B cell (primary cell): Measurements from ENCODE around the gene PFDN5. TPM values are rescaled to one million over a fixed set of nuclear protein-coding genes. Genes with fewer than 3 reads are reported as not detected.

ENCODE experiments used
- ATAC-seq: fragments of 200-7000 bp; cut with Tn5 transposase; one replicate; pipeline ENCODE4 v1.10.0; 2021; ENCODE audit warnings: low read depth, mild to moderate bottlenecking, moderate number of reproducible peaks, moderate library complexity
- CTCF ChIA-PET: fragments of 350-600 bp; sonication (Branson Sonifier 250); formaldehyde crosslinking; loops from one replicate; lab custom pipeline; 2021; ENCODE audit warnings: antibody characterized with exemption, inconsistent platforms; lab: Charles Lee
- POLR2A ChIA-PET: fragments of 350-600 bp; sonication (Branson Sonifier 250); formaldehyde crosslinking; loops from one replicate; lab custom pipeline; 2021; ENCODE audit warnings: antibody characterized with exemption; lab: Charles Lee
- DNase-seq: peaks from one replicate; pipeline ENCODE4 v3.0.0; 2013
- H2AFZ ChIP-seq: 2 replicates; pipeline ENCODE4 v1.6.1; 2012; ENCODE audit warnings: mild to moderate bottlenecking, low read depth, low read length; ENCODE audit not compliant: insufficient read depth, poor library complexity, severe bottlenecking
- H3K27ac ChIP-seq, 2 donors: 1 replicate in 1 of 2; 2 replicates in 1 of 2; pipeline ENCODE4 v1.5.1; 2012 to 2013; ENCODE audit warnings: low read length in 2 of 2, mild to moderate bottlenecking in 2 of 2, moderate library complexity in 1 of 2
- H3K27me3 ChIP-seq, 4 experiments: fragments of 200-600 bp in 1 of 4; sonication (generic) in 1 of 4; replicated peaks in 1 of 4; 1 replicate in 2 of 4; 2 replicates in 2 of 4; pipeline versions ENCODE4 v1.6.1 to v1.7.0; 2013 to 2016; ENCODE audit warnings: low read length in 3 of 4, mild to moderate bottlenecking in 2 of 4, mixed read lengths in 1 of 4, moderate library complexity in 1 of 4; ENCODE audit not compliant: insufficient read depth in 4 of 4, control insufficient read depth in 3 of 4; ENCODE audit errors: control extremely low read depth in 1 of 4
- H3K36me3 ChIP-seq, 2 experiments: replicated peaks in 1 of 2; 1 replicate in 1 of 2; 2 replicates in 1 of 2; pipeline versions ENCODE4 v1.6.1 to v1.7.1; 2013; ENCODE audit warnings: low read length in 1 of 2; ENCODE audit not compliant: insufficient read depth in 2 of 2, control insufficient read depth in 1 of 2; ENCODE audit errors: control extremely low read depth in 1 of 2, extremely low read depth in 1 of 2
- H3K4me1 ChIP-seq, 2 donors: fragments of 200-600 bp in 1 of 2; sonication (generic) in 1 of 2; 1 replicate in 1 of 2; 2 replicates in 1 of 2; pipeline versions ENCODE4 v1.5.1 to v1.6.1; 2013 to 2017; ENCODE audit warnings: low read length in 2 of 2; ENCODE audit not compliant: control insufficient read depth in 2 of 2, insufficient read depth in 2 of 2
- H3K4me2 ChIP-seq: replicated peaks from 2 replicates; pipeline ENCODE3; 2012; ENCODE audit warnings: mild to moderate bottlenecking, low read depth, low read length; ENCODE audit not compliant: poor library complexity, severe bottlenecking
- H3K4me3 ChIP-seq, 5 experiments: fragments of 200-600 bp in 1 of 5; sonication (generic) in 1 of 5; 1 replicate in 3 of 5; 2 replicates in 2 of 5; pipeline versions ENCODE4 v1.5.1 to v1.7.0; 2011 to 2016; ENCODE audit warnings: low read length in 4 of 5, mild to moderate bottlenecking in 4 of 5, low read depth in 2 of 5, control low read depth in 1 of 5, moderate library complexity in 1 of 5; ENCODE audit not compliant: insufficient read depth in 1 of 5; ENCODE audit errors: control extremely low read depth in 1 of 5, extremely low read depth in 1 of 5
- H3K79me2 ChIP-seq: fragments of 200-600 bp; sonication (generic); one replicate; pipeline ENCODE4 v1.6.0; 2016; ENCODE audit warnings: low read length; ENCODE audit not compliant: control insufficient read depth, insufficient read depth
- H3K9ac ChIP-seq: fragments of 200-600 bp; sonication (generic); 2 replicates; pipeline ENCODE4 v1.6.1; 2017; ENCODE audit warnings: mild to moderate bottlenecking, low read length, moderate library complexity
- H3K9me3 ChIP-seq, 3 donors: one replicate each; pipeline versions ENCODE4 v1.6.1 to v1.7.1; 2013; ENCODE audit warnings: low read length in 2 of 3; ENCODE audit not compliant: control insufficient read depth in 2 of 3, insufficient read depth in 1 of 3; ENCODE audit errors: control extremely low read depth in 1 of 3
- H4K20me1 ChIP-seq: 2 replicates; pipeline ENCODE4 v1.6.0; 2012; ENCODE audit warnings: mild to moderate bottlenecking, low read length; ENCODE audit not compliant: insufficient read depth, control insufficient read depth, poor library complexity, severe bottlenecking
- H3K27ac Mint-ChIP-seq: one replicate; pipeline ENCODE4 v1.8.0; 2021; ENCODE audit warnings: mixed read lengths
- H3K27me3 Mint-ChIP-seq: one replicate; pipeline ENCODE4 v1.8.0; 2021; ENCODE audit warnings: mixed read lengths
- H3K4me1 Mint-ChIP-seq: one replicate; pipeline ENCODE4 v1.8.0; 2021; ENCODE audit warnings: mixed read lengths
- H3K4me3 Mint-ChIP-seq: one replicate; pipeline ENCODE4 v1.8.0; 2021; ENCODE audit warnings: mixed read lengths
- H3K9me3 Mint-ChIP-seq: one replicate; pipeline ENCODE4 v1.8.0; 2022; ENCODE audit warnings: mixed read lengths; ENCODE audit not compliant: insufficient read depth
- CTCF ChIP-seq: fragments of 200-600 bp; IDR thresholded peaks from one replicate; pipeline ENCODE4 v1.8.0; 2022; ENCODE audit warnings: antibody characterized with exemption, mild to moderate bottlenecking
- EZH2 ChIP-seq: IDR thresholded peaks from 2 replicates; pipeline ENCODE4 v1.6.1; 2012; ENCODE audit warnings: borderline replicate concordance, low read depth, mild to moderate bottlenecking, moderate library complexity, low read length; ENCODE audit not compliant: insufficient read depth, poor library complexity, severe bottlenecking
- WGBS: methylation state at CpG from one replicate; pipeline ENCODE4 v1.1.5; 2013; ENCODE audit warnings: missing lambda C conversion rate; ENCODE audit not compliant: insufficient coverage; 5-methylcytosine and 5-hydroxymethylcytosine counted together
- intact Hi-C: fragments of 100-400 bp; cut with micrococcal nuclease; formaldehyde crosslinking; loops from one replicate; pipeline ENCODE4 v1.10.0; 2022
- polyA plus RNA-seq: library from polyadenylated mRNA; depleted of rRNA; stranded (reverse); fragments of >200 nt; gene quantifications from 2 replicates; pipeline ENCODE4 v1.2.3, GENCODE V29; 2012
- total RNA-seq, 2 donors: library from RNA; stranded (reverse); fragments of 120-200 nt in 1 of 2; gene quantifications; 1 replicate in 1 of 2; 2 replicates in 1 of 2; pipeline versions ENCODE4 v1.2.3 to v1.2.4, GENCODE V29; 2013 to 2022

PFDN5 gene
- total and polyA plus RNA-seq, 2 donors (not counting 1 experiment from before 2014, with no cell fraction given), result 654 to 1,584 TPM

GRCh38 chr12:53332744-53333143, 37.4 kb downstream of the PFDN5 start:
- Histone ChIP-seq H3K9ac (no peak overlapping the region), H3K27ac (no peak overlapping the region), H3K79me2 (no peaks in the 10 kb centered on the region), H3K36me3 (no peaks in the 10 kb centered on the region), H3K9me3 (no peaks in the 10 kb centered on the region), H4K20me1 (no peaks in the 10 kb centered on the region), H2AFZ (no peak overlapping the region), H3K4me2 (no peak overlapping the region), H3K4me1 (peaks cover 10 to 13% of the 10 kb centered on the region in 2 donors), H3K27me3 (peaks cover 0 to 51% (median 21%) of the 10 kb centered on the region in 4 experiments), H3K4me3 (no peak overlapping the region)
- TF ChIP-seq EZH2 (no peak), CTCF (no peak)
- WGBS, result 49% methylated on average over 8 of the region's 15 CpGs
- ChIA-PET CTCF (interaction anchor here (2.8 to 15.1 kb wide), 2 partner anchors 11 to 15 kb away, joined by 12 to 353 read pairs; partner anchors contain the start of gene AAAS), POLR2A (no interaction called here)
- Mint-ChIP-seq H3K4me1 (peaks cover 9% of the 10 kb centered on the region), H3K27me3 (peaks cover 62% of the 10 kb centered on the region), H3K27ac (no peak overlapping the region), H3K9me3 (no peaks in the 10 kb centered on the region), H3K4me3 (no peak overlapping the region)
- intact Hi-C loops, result no loop called here
- no peak for DNase-seq
- ATAC-seq, result no peak

- Histone ChIP-seq H4K20me1 (no peaks in the 10 kb centered on the region), H3K4me1 (peaks cover 10 to 13% of the 10 kb centered on the region in 2 donors), H3K4me2 (no peak overlapping the region), H3K79me2 (no peaks in the 10 kb centered on the region), H3K27me3 (peaks cover 0 to 51% (median 21%) of the 10 kb centered on the region in 4 experiments), H3K36me3 (no peaks in the 10 kb centered on the region), H3K9me3 (no peaks in the 10 kb centered on the region), H3K27ac (no peak overlapping the region), H3K4me3 (no peak overlapping the region), H3K9ac (no peak overlapping the region), H2AFZ (no peak overlapping the region)
- ChIA-PET POLR2A (no interaction called here), CTCF (interaction anchor here (2.8 to 15.1 kb wide), 2 partner anchors 12 to 14 kb away, joined by 12 to 353 read pairs; partner anchors contain the start of gene AAAS)
- Mint-ChIP-seq H3K27me3 (peaks cover 66% of the 10 kb centered on the region), H3K4me3 (no peak overlapping the region), H3K4me1 (peaks cover 10% of the 10 kb centered on the region), H3K27ac (no peak overlapping the region), H3K9me3 (no peaks in the 10 kb centered on the region)
- ATAC-seq (no peak), DNase-seq (no peak)
- intact Hi-C loops, result no loop called here
- TF ChIP-seq CTCF (no peak), EZH2 (no peak)
- 88% methylated on average over 2 of the region's 4 CpGs for WGBS
Measured at GRCh38 chr12:53333289-53333688, 37.9 kb downstream of the PFDN5 start.
